ENCODE data around the gene ZDHHC11B.
"Not testable (repeated sequence)": the region's sequence is repeated elsewhere in the genome, so short reads cannot be mapped to it uniquely, and the experiment has no call there.

Gene ZDHHC11B

GRCh38 chr5:783881-784427, 575 bp downstream of the ZDHHC11B start:
- not testable (repeated sequence) for DNase-seq

- DNase-seq, result not testable (repeated sequence)
Observed at GRCh38 chr5:783049-783802, 1.3 kb downstream of the ZDHHC11B start.

- DNase-seq, result not testable (repeated sequence)
Observed at GRCh38 chr5:782356-782755, 2.2 kb downstream of the ZDHHC11B start.

- DNase-seq, result not testable (repeated sequence)
Observed at GRCh38 chr5:780571-780970, 4.0 kb downstream of the ZDHHC11B start.

- not testable (repeated sequence) for DNase-seq
Observed at GRCh38 chr5:778967-779366, 5.6 kb downstream of the ZDHHC11B start.

GRCh38 chr5:778421-778820, 6.1 kb downstream of the ZDHHC11B start:
- not testable (repeated sequence) for DNase-seq

- no peak for DNase-seq
Observed at GRCh38 chr5:777756-778161, 6.8 kb downstream of the ZDHHC11B start.

GRCh38 chr5:776862-777711, 7.4 kb downstream of the ZDHHC11B start:
- no peak for DNase-seq

GRCh38 chr5:775961-776861, 8.3 kb downstream of the ZDHHC11B start:
- no peak for DNase-seq

- not testable (repeated sequence) for DNase-seq
Observed at GRCh38 chr5:775595-775960, 9.0 kb downstream of the ZDHHC11B start.

- not testable (repeated sequence) for DNase-seq
Observed at GRCh38 chr5:774854-775505, 9.5 kb downstream of the ZDHHC11B start.

GRCh38 chr5:774304-774703, 10.2 kb downstream of the ZDHHC11B start:
- not testable (repeated sequence) for DNase-seq

- DNase-seq, result no peak
Observed at GRCh38 chr5:773517-774264, 10.8 kb downstream of the ZDHHC11B start.

- DNase-seq, result not testable (repeated sequence)
Observed at GRCh38 chr5:772931-773330, 11.6 kb downstream of the ZDHHC11B start.

GRCh38 chr5:772547-772890, 12.0 kb downstream of the ZDHHC11B start:
- DNase-seq, result not testable (repeated sequence)

- not testable (repeated sequence) for DNase-seq
Observed at GRCh38 chr5:771841-772546, 12.5 kb downstream of the ZDHHC11B start.

- DNase-seq, result not testable (repeated sequence)
Observed at GRCh38 chr5:771087-771781, 13.3 kb downstream of the ZDHHC11B start.

- not testable (repeated sequence) for DNase-seq
Observed at GRCh38 chr5:770585-770984, 13.9 kb downstream of the ZDHHC11B start.

GRCh38 chr5:769485-770145, 14.9 kb downstream of the ZDHHC11B start:
- DNase-seq, result not testable (repeated sequence)

Data from CD4-positive, alpha-beta T cell treated with Interleukin-15 for 1 hour (primary cell).